ENCODE results near the gene HEATR5A. TPM values are rescaled to one million over a fixed set of nuclear protein-coding genes. Genes with fewer than 3 reads are reported as not detected.

The HEATR5A gene
- total and polyA plus RNA-seq, 9 of the 15 experiments (the other 6 are each of a cell fraction or from before 2014, with no cell fraction given): 8.0 to 50.9 (median 23.0) TPM

GRCh38 chr14:31243860-31244259, 176.5 kb downstream of the HEATR5A start (continued):
- TF ChIP-seq POU5F1 (IDR thresholded peaks at IDR 0.05; ENCODE audit: borderline replicate concordance, low read depth, low read length, partially characterized antibody) (no peak), TARDBP (IDR thresholded peaks at IDR 0.05) (no peak), RBM17 (IDR thresholded peaks at IDR 0.05; ENCODE audit: borderline replicate concordance, low read depth, low read length) (no peak), BHLHE40 (IDR thresholded peaks at IDR 0.05; ENCODE audit: low read length) (0 out of 2 replicates have a peak, but pooled peaks have one; percentile 26), ZNF23 (CRISPR knock-in tag; IDR thresholded peaks at IDR 0.05) (no peak), ZNF445 (CRISPR knock-in tag; IDR thresholded peaks at IDR 0.05; ENCODE audit: low read depth) (no peak), RBM39 (optimal IDR thresholded peaks at IDR 0.05; ENCODE audit: low read depth, low read length) (no peak), PHTF2 (CRISPR knock-in tag; IDR thresholded peaks at IDR 0.05) (no peak), ZNF639 (CRISPR knock-in tag; conservative IDR thresholded peaks at IDR 0.05 in 1 of 2, IDR thresholded peaks at IDR 0.05 in 1 of 2) (no peak), ID3 (CRISPR knock-in tag; IDR thresholded peaks at IDR 0.05) (no peak), ID3 (tag; IDR thresholded peaks at IDR 0.05) (no peak), NR2C2 (CRISPR knock-in tag; IDR thresholded peaks at IDR 0.05) (no peak), NR2C2 (tag; IDR thresholded peaks at IDR 0.05) (no peak), DPF2 (IDR thresholded peaks at IDR 0.05) (peak; percentile 78), PKNOX1 (IDR thresholded peaks at IDR 0.05) (peak; percentile 94), THRAP3 (IDR thresholded peaks at IDR 0.05; ENCODE audit: borderline replicate concordance) (no peak), TEAD1 (CRISPR knock-in tag; IDR thresholded peaks at IDR 0.05) (no peak), MYBL2 (IDR thresholded peaks at IDR 0.05; ENCODE audit: low read depth) (peak; percentile 87), MYBL2 (CRISPR knock-in tag; IDR thresholded peaks at IDR 0.05; ENCODE audit: borderline replicate concordance) (no peak), HNRNPH1 (optimal IDR thresholded peaks at IDR 0.05; ENCODE audit: low read depth, low read length) (no peak), JUN (IDR thresholded peaks at IDR 0.05; ENCODE audit: borderline replicate concordance, low read depth, low read length) (0 out of 2 replicates have a peak, but pooled peaks have one; percentile 8), JUN (CRISPR knock-in tag; IDR thresholded peaks at IDR 0.05; ENCODE audit: borderline replicate concordance) (no peak), KAT2B (IDR thresholded peaks at IDR 0.05; ENCODE audit: low read depth, low read length) (no peak), ZNF282 (CRISPR knock-in tag; IDR thresholded peaks at IDR 0.05) (no peak), NFE2 (IDR thresholded peaks at IDR 0.05; ENCODE audit: low read depth) (peak; percentile 85), ZNF785 (CRISPR knock-in tag; IDR thresholded peaks at IDR 0.05) (no peak), MYNN (IDR thresholded peaks at IDR 0.05) (no peak), MYNN (CRISPR knock-in tag; IDR thresholded peaks at IDR 0.05) (no peak), ETV5 (CRISPR knock-in tag; IDR thresholded peaks at IDR 0.05; ENCODE audit: low read depth) (no peak), KLF10 (CRISPR knock-in tag; IDR thresholded peaks at IDR 0.05) (no peak), XRCC3 (IDR thresholded peaks at IDR 0.05) (no peak), FOSL1 (tag; conservative IDR thresholded peaks at IDR 0.05) (peak; percentile 32; the same call in 1 of the 2 replicates)
